Endodermal cell (in vitro differentiated cells): ENCODE results near the gene RYR2. TPM values are rescaled to one million over a fixed set of nuclear protein-coding genes. Genes with fewer than 3 reads are reported as not detected.

Experiments
- DNase-seq: peaks from one replicate; pipeline ENCODE4 v3.0.0-alpha.2; 2017
- H3K27ac ChIP-seq: 2 replicates; pipeline ENCODE4 v1.5.1; 2013; ENCODE audit warnings: mild to moderate bottlenecking, low read depth, low read length, moderate library complexity
- H3K27me3 ChIP-seq: 2 replicates; pipeline ENCODE4 v1.6.1; 2013; ENCODE audit warnings: mild to moderate bottlenecking, low read length, moderate library complexity; ENCODE audit not compliant: insufficient read depth, control insufficient read depth, poor library complexity, severe bottlenecking
- H3K36me3 ChIP-seq: 2 replicates; pipeline ENCODE4 v1.7.0; 2013; ENCODE audit warnings: mild to moderate bottlenecking, low read length, moderate library complexity; ENCODE audit not compliant: control insufficient read depth, insufficient read depth
- H3K4me1 ChIP-seq: one replicate; pipeline ENCODE4 v1.7.0; 2013; ENCODE audit warnings: low read length; ENCODE audit not compliant: control insufficient read depth, insufficient read depth
- H3K4me3 ChIP-seq: 2 replicates; pipeline ENCODE4 v1.5.1; 2013; ENCODE audit warnings: mild to moderate bottlenecking, low read length, moderate library complexity
- H3K9ac ChIP-seq: 2 replicates; pipeline ENCODE4 v1.6.1; 2013; ENCODE audit warnings: mild to moderate bottlenecking, low read length, moderate library complexity; ENCODE audit not compliant: poor library complexity, severe bottlenecking; ENCODE audit errors: extremely low read depth
- H3K9me3 ChIP-seq: 2 replicates; pipeline ENCODE4 v1.6.1; 2013; ENCODE audit warnings: mild to moderate bottlenecking, low read length, moderate library complexity; ENCODE audit not compliant: control insufficient read depth
- H3K27ac Mint-ChIP-seq: 2 replicates; pipeline ENCODE4 v1.8.0; 2020; ENCODE audit warnings: mixed read lengths
- H3K27me3 Mint-ChIP-seq: 2 replicates; pipeline ENCODE4 v1.8.0; 2021; ENCODE audit warnings: mild to moderate bottlenecking, mixed read lengths; ENCODE audit not compliant: insufficient read depth
- H3K36me3 Mint-ChIP-seq: 2 replicates; pipeline ENCODE4 v1.8.0; 2020; ENCODE audit warnings: low read depth, mixed read lengths
- H3K4me1 Mint-ChIP-seq: 2 replicates; pipeline ENCODE4 v1.8.0; 2020; ENCODE audit warnings: mixed read lengths
- H3K4me3 Mint-ChIP-seq: 2 replicates; pipeline ENCODE4 v1.8.0; 2020; ENCODE audit warnings: mild to moderate bottlenecking, moderate library complexity, mixed read lengths
- H3K9me3 Mint-ChIP-seq: 2 replicates; pipeline ENCODE4 v1.8.0; 2020; ENCODE audit warnings: mild to moderate bottlenecking, mixed read lengths
- WGBS, 2 experiments: methylation state at CpG; one replicate each; pipeline versions ENCODE4 v1.1.5 to v1.1.7; 2013; ENCODE audit warnings: missing lambda C conversion rate in 2 of 2, mixed read lengths in 1 of 2; ENCODE audit not compliant: insufficient coverage in 1 of 2, insufficient read length in 1 of 2; 5-methylcytosine and 5-hydroxymethylcytosine counted together
- total RNA-seq, 2 donors: library from RNA; stranded (reverse); fragmentation: NEBNext Ultra II Directional in 1 of 2; extraction: Animal tissue kit (Norgen Biotek cat#: 25700) in 1 of 2; gene quantifications; 2 replicates in 1 of 2; 3 replicates in 1 of 2; pipeline ENCODE4 v1.2.1, GENCODE V29; 2021
- TF ChIP-seq, protein P1 (sequence below): fragments of 200-600 bp; sonication (generic); conservative IDR thresholded peaks from 2 replicates; pipeline ENCODE4 v1.5.0; 2021; ENCODE audit warnings: antibody characterized with exemption, mild to moderate bottlenecking

RYR2 gene
- total RNA-seq, 2 donors from 2014 or later = 0.95 to 2.4 TPM

DNA sequence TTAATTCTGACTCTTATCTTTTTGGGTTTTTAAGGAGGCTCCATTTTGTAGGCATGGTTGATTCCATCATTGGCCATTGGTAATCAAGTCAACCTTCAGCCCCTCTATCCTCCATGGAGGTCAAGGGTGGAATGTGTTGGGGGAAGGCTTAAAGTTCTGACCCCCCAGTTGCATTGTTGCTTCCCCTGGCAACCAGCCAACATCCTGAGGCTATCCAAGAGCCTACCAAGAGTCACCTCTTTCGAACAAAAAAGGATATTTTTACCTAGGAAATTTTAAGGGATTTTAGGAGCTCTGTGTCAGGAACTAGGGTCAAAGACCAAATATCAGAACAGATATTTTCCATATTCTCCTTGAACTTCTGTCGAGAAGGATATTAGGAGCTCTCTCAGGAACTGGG lies 251.8 kb downstream of the RYR2 start:
- no peak overlapping the region for H3K9ac ChIP-seq
- H3K36me3 Mint-ChIP-seq = no peaks in the 10 kb centered on the region
- H3K4me1 ChIP-seq = no peaks in the 10 kb centered on the region
- H3K27ac Mint-ChIP-seq = no peak overlapping the region
- DNase-seq = no peak
- H3K36me3 ChIP-seq = no peaks in the 10 kb centered on the region
- no peaks in the 10 kb centered on the region for H3K27me3 Mint-ChIP-seq
- H3K9me3 ChIP-seq = no peaks in the 10 kb centered on the region
- H3K4me3 ChIP-seq = no peak overlapping the region
- H3K4me1 Mint-ChIP-seq = peaks cover 5% of the 10 kb centered on the region
- no peaks in the 10 kb centered on the region for H3K27me3 ChIP-seq
- WGBS, 2 experiments = 83 to 100% methylated on average over 1 to 2 of the region's 2 CpGs
- TF ChIP-seq, protein P1, sequence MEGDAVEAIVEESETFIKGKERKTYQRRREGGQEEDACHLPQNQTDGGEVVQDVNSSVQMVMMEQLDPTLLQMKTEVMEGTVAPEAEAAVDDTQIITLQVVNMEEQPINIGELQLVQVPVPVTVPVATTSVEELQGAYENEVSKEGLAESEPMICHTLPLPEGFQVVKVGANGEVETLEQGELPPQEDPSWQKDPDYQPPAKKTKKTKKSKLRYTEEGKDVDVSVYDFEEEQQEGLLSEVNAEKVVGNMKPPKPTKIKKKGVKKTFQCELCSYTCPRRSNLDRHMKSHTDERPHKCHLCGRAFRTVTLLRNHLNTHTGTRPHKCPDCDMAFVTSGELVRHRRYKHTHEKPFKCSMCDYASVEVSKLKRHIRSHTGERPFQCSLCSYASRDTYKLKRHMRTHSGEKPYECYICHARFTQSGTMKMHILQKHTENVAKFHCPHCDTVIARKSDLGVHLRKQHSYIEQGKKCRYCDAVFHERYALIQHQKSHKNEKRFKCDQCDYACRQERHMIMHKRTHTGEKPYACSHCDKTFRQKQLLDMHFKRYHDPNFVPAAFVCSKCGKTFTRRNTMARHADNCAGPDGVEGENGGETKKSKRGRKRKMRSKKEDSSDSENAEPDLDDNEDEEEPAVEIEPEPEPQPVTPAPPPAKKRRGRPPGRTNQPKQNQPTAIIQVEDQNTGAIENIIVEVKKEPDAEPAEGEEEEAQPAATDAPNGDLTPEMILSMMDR = no peak
- H3K9me3 Mint-ChIP-seq = peaks cover 5% of the 10 kb centered on the region
- no peak overlapping the region for H3K27ac ChIP-seq
- H3K4me3 Mint-ChIP-seq = no peak overlapping the region

DNA sequence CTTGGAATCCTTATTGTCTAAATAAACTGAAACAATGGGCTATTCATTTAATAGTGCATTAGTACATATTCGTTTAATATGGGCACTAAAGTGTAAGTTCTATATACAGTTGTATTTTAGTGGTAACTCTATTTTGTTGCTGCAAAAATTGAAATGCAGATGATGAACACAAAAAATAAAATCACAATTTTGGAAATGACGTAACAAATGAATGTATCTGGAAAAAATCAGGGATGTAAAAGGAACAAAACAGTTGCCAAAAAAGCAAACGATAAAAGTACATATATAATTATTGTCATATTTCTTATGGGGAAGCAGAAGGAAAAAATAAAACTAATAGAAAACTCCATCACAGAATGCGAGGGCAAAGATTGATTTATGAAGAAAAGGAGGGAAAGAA lies 254.9 kb downstream of the RYR2 start:
- 93 to 100% methylated on average over 1 to 2 of the region's 4 CpGs for WGBS, 2 experiments
- no peaks in the 10 kb centered on the region for H3K9me3 ChIP-seq
- no peaks in the 10 kb centered on the region for H3K9me3 Mint-ChIP-seq
- H3K27ac Mint-ChIP-seq = no peak overlapping the region
- H3K27me3 Mint-ChIP-seq = no peaks in the 10 kb centered on the region
- no peaks in the 10 kb centered on the region for H3K4me1 ChIP-seq
- no peaks in the 10 kb centered on the region for H3K27me3 ChIP-seq
- TF ChIP-seq, protein P1 = no peak
- H3K36me3 ChIP-seq = no peaks in the 10 kb centered on the region
- no peak overlapping the region for H3K27ac ChIP-seq
- H3K4me1 Mint-ChIP-seq = peaks cover 7% of the 10 kb centered on the region
- H3K4me3 ChIP-seq = no peak overlapping the region
- H3K9ac ChIP-seq = no peak overlapping the region
- DNase-seq = no peak
- H3K4me3 Mint-ChIP-seq = no peak overlapping the region
- no peaks in the 10 kb centered on the region for H3K36me3 Mint-ChIP-seq

DNA sequence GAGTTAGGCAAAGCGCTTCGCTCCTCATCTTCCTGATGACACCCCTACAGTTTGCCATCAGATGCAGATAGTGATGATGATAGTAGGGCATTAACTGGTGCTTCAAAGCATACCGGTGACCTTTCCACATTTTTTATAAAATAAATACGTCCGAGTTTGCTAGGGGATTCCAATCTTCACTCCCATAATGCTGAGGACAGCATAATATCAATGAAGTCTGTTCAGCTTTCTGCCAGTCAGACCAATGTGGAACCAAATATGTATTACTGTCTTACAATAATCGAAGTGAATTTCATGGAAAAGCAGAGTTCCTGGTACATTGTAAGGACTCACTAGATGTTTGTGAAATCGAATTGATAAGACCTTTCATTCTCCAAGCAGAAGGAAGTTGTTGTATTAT lies 258.7 kb downstream of the RYR2 start:
- no peaks in the 10 kb centered on the region for H3K36me3 Mint-ChIP-seq
- H3K27ac Mint-ChIP-seq = no peak overlapping the region

More for the DNA sequence above, 258.7 kb downstream of the RYR2 start:
- 94% methylated on average over 3 to 7 of the region's 7 CpGs for WGBS, 2 experiments
- TF ChIP-seq, protein P1 = no peak
- Histone ChIP-seq H3K4me3 (no peak overlapping the region), H3K27ac (no peak overlapping the region), H3K9me3 (no peaks in the 10 kb centered on the region), H3K9ac (no peak overlapping the region), H3K4me1 (no peaks in the 10 kb centered on the region), H3K36me3 (no peaks in the 10 kb centered on the region), H3K27me3 (no peaks in the 10 kb centered on the region)
- H3K9me3 Mint-ChIP-seq = no peaks in the 10 kb centered on the region
- H3K4me1 Mint-ChIP-seq = peaks cover 2% of the 10 kb centered on the region
- H3K27me3 Mint-ChIP-seq = no peaks in the 10 kb centered on the region
- no peak for DNase-seq
- no peak overlapping the region for H3K4me3 Mint-ChIP-seq
